ENCODE measurements around the gene RNF8. TPM values are rescaled to one million over a fixed set of nuclear protein-coding genes. Genes with fewer than 3 reads are reported as not detected.

The RNF8 gene
- total and polyA plus RNA-seq, 9 of the 15 experiments (the other 6 are each of a cell fraction or from before 2014, with no cell fraction given) = 10.6 to 47.0 (median 37.5) TPM

DNA sequence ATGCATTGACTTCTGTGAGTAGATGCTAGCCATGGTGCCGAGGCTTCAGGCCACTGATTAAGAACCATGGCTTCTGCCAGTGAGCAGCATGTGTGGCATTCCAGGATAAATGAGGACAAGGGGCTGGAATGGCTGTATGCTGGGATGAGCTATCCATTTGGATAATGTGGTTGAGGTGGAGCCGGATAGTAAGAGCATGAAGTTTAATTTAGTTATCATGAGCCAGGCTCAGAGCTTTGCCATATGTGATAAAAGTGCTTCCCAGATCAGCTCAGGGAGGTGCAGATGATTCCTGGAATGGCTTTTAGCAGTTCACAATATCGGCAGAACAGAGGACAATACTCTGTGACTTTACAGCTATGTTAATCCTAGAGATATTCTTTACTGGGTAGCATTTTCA, 34.6 kb upstream of the RNF8 start:
- no peaks in the 10 kb centered on the region for H3K27me3 ChIP-seq (ENCODE audit: control insufficient read depth in 2 of 2, insufficient read depth in 2 of 2, low read length in 2 of 2)
- H3K4me1 ChIP-seq (replicated peaks in 1 of 2; ENCODE audit: control insufficient read depth in 2 of 2, insufficient read depth in 2 of 2, low read length in 2 of 2) = peaks cover 10 to 11% of the 10 kb centered on the region in 2 experiments
- ChIA-PET CTCF (ENCODE audit: low intra/inter-chr PET ratio) (no interaction called here), POLR2A (interaction anchor here (0.6 kb wide), 2 partner anchors 13 to 263 kb away, joined by 3 read pairs; no protein-coding TSS in a partner anchor)
- H3K79me2 ChIP-seq (ENCODE audit: control insufficient read depth, insufficient read depth, low read length) = no peaks in the 10 kb centered on the region
- H4K20me1 ChIP-seq (replicated peaks; ENCODE audit: control insufficient read depth, insufficient read depth, low read length) = no peaks in the 10 kb centered on the region; the same call in 1 of the 2 replicates
- H2AFZ ChIP-seq (ENCODE audit: low read depth, low read length) = no peak overlapping the region
- no peak for DNase-seq (ENCODE audit: extremely low read depth in 1 of 4, low spot score in 3 of 4)
- H3K9me1 ChIP-seq (ENCODE audit: control insufficient read depth, insufficient read depth, low read length) = peaks cover 2% of the 10 kb centered on the region
- no peak overlapping the region for H3K4me3 ChIP-seq
- ATAC-seq = no peak
- 83% methylated on average over 3 of the region's 3 CpGs for WGBS (ENCODE audit: insufficient coverage, low coverage, missing lambda C conversion rate)
- no peak for FAIRE-seq
- H3K36me3 ChIP-seq (ENCODE audit: control insufficient read depth, insufficient read depth, low read length) = peaks cover 88% of the 10 kb centered on the region
- no peak overlapping the region for H3K27ac ChIP-seq (ENCODE audit: extremely low read depth, low read depth, low read length)
- H3K9ac ChIP-seq (ENCODE audit: insufficient read depth in 1 of 2, low read depth in 2 of 2, low read length in 2 of 2) = no peak overlapping the region; a peak in 1 of 4 replicates
- H3K4me2 ChIP-seq (ENCODE audit: insufficient read depth, low read length) = no peak overlapping the region
- intact Hi-C loops (cut with micrococcal nuclease) (no loop called here), in situ Hi-C loops (cut with MboI) (loop anchor here (5.0 kb wide), 1 partner anchor 297 kb away; no protein-coding TSS in a partner anchor)
- TF ChIP-seq LARP7 (IDR thresholded peaks at IDR 0.05) = no peak
- no peak for TF ChIP-seq SRSF3 (IDR thresholded peaks at IDR 0.05; ENCODE audit: insufficient read depth, low read length)
- TF ChIP-seq, protein P1, sequence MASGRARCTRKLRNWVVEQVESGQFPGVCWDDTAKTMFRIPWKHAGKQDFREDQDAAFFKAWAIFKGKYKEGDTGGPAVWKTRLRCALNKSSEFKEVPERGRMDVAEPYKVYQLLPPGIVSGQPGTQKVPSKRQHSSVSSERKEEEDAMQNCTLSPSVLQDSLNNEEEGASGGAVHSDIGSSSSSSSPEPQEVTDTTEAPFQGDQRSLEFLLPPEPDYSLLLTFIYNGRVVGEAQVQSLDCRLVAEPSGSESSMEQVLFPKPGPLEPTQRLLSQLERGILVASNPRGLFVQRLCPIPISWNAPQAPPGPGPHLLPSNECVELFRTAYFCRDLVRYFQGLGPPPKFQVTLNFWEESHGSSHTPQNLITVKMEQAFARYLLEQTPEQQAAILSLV (tag; IDR thresholded peaks at IDR 0.05) = no peak
- no peak for TF ChIP-seq TEAD4 (IDR thresholded peaks at IDR 0.05; ENCODE audit: low read length)
- TF ChIP-seq TEAD4 (CRISPR knock-in tag; IDR thresholded peaks at IDR 0.05; ENCODE audit: borderline replicate concordance) = no peak
- TF ChIP-seq XRCC5 (IDR thresholded peaks at IDR 0.05; ENCODE audit: low read depth, low read length) = no peak
- no peak for TF ChIP-seq ZKSCAN3 (CRISPR knock-in tag; IDR thresholded peaks at IDR 0.05)
- no peak for TF ChIP-seq ZNF707 (CRISPR knock-in tag; conservative IDR thresholded peaks at IDR 0.05)
- TF ChIP-seq ZNF197 (CRISPR knock-in tag; IDR thresholded peaks at IDR 0.05; ENCODE audit: low read depth) = no peak
- TF ChIP-seq HOXB6 (CRISPR knock-in tag; IDR thresholded peaks at IDR 0.05; ENCODE audit: borderline replicate concordance) = no peak
- no peak for TF ChIP-seq HMGN3 (IDR thresholded peaks at IDR 0.05; ENCODE audit: borderline replicate concordance, extremely low read depth, insufficient read length, low read depth, low read length)
- TF ChIP-seq, protein P2, sequence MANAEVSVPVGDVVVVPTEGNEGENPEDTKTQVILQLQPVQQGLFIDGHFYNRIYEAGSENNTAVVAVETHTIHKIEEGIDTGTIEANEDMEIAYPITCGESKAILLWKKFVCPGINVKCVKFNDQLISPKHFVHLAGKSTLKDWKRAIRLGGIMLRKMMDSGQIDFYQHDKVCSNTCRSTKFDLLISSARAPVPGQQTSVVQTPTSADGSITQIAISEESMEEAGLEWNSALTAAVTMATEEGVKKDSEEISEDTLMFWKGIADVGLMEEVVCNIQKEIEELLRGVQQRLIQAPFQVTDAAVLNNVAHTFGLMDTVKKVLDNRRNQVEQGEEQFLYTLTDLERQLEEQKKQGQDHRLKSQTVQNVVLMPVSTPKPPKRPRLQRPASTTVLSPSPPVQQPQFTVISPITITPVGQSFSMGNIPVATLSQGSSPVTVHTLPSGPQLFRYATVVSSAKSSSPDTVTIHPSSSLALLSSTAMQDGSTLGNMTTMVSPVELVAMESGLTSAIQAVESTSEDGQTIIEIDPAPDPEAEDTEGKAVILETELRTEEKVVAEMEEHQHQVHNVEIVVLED (CRISPR knock-in tag; IDR thresholded peaks at IDR 0.05) = no peak
- no peak for TF ChIP-seq ZNF217 (CRISPR knock-in tag; IDR thresholded peaks at IDR 0.05)
- no peak for TF ChIP-seq EHMT2 (IDR thresholded peaks at IDR 0.05)
- no peak for TF ChIP-seq ZNF76 (CRISPR knock-in tag; IDR thresholded peaks at IDR 0.05; ENCODE audit: borderline replicate concordance)
- no peak for TF ChIP-seq KAT8 (IDR thresholded peaks at IDR 0.05; ENCODE audit: low read depth)
- TF ChIP-seq ZNF354B (CRISPR knock-in tag; IDR thresholded peaks at IDR 0.05) = no peak
- no TSS peak for BruUV-seq (replicated peaks)
- no peaks in the 10 kb centered on the region for H3K9me3 ChIP-seq (replicated peaks; ENCODE audit: control insufficient read depth, insufficient read depth, low read depth, low read length)
